MM.1S (cell line): ENCODE data around the gene NCS1.

Experiments used
- EZH2 ChIP-seq: fragments of 300-600 bp; sonication (generic); optimal IDR thresholded peaks from 2 replicates; pipeline ENCODE3; 2017; ENCODE audit warnings: low read depth, mild to moderate bottlenecking, antibody characterized with exemption, low read length, mixed read lengths
- EZH2phosphoT487 ChIP-seq: fragments of 300-600 bp; sonication (generic); IDR thresholded peaks from 2 replicates; pipeline ENCODE4 v1.6.1; 2018; ENCODE audit warnings: antibody characterized with exemption, low read length
- TF ChIP-seq, protein P1 (sequence below): fragments of 300-600 bp; sonication (generic); IDR thresholded peaks from 2 replicates; pipeline ENCODE4 v1.5.1; 2016; ENCODE audit warnings: antibody characterized with exemption, low read length, mixed read lengths

DNA sequence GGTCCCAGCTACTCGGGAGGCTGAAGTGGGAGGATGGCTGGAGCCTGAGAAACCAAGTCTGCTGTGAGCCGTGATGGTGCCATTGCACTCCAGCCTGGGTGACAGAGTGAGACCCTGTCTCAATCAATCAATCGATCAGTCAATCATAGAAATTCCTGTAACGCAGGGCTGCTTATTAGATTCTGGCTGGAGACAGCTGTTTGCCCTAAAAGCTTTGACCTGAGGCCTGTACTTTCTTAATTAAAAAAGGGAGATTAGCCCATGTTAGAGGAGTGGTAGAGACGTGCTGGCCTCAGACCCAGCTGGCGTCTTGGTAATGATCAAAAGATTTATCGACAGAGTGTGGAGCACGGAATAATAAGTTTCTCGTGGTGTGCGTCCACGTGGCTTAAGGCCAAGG is 52.9 kb downstream of the NCS1 start:
- TF ChIP-seq, protein P1, sequence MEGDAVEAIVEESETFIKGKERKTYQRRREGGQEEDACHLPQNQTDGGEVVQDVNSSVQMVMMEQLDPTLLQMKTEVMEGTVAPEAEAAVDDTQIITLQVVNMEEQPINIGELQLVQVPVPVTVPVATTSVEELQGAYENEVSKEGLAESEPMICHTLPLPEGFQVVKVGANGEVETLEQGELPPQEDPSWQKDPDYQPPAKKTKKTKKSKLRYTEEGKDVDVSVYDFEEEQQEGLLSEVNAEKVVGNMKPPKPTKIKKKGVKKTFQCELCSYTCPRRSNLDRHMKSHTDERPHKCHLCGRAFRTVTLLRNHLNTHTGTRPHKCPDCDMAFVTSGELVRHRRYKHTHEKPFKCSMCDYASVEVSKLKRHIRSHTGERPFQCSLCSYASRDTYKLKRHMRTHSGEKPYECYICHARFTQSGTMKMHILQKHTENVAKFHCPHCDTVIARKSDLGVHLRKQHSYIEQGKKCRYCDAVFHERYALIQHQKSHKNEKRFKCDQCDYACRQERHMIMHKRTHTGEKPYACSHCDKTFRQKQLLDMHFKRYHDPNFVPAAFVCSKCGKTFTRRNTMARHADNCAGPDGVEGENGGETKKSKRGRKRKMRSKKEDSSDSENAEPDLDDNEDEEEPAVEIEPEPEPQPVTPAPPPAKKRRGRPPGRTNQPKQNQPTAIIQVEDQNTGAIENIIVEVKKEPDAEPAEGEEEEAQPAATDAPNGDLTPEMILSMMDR = no peak
- no peak for TF ChIP-seq EZH2
- TF ChIP-seq EZH2phosphoT487 = no peak
